Measurements from ENCODE around the gene KIRREL3.
"Not testable (repeated sequence)": the region's sequence is repeated elsewhere in the genome, so short reads cannot be mapped to it uniquely, and the experiment has no call there.

DNA sequence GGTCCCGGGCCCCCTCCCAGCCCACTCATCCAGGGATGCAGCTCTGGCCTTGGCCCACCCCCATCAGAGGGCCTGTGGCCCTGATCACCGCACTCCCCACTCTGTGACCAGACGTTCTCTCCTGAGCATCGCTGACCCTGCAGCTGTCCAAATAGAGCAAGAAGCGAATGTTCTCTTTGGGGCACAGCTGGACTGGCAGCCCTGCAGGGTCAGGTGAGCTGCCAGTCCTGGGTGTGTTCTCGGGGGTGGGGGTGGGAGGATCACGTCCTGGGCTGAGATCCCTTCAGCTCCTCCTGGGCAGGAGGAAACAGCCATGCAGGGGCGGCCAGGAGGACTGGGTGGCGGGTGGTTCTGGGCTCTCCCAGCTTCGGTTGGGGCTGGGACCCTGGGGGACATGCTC is 618.6 kb downstream of the KIRREL3 start:
- TF ChIP-seq, protein P1, sequence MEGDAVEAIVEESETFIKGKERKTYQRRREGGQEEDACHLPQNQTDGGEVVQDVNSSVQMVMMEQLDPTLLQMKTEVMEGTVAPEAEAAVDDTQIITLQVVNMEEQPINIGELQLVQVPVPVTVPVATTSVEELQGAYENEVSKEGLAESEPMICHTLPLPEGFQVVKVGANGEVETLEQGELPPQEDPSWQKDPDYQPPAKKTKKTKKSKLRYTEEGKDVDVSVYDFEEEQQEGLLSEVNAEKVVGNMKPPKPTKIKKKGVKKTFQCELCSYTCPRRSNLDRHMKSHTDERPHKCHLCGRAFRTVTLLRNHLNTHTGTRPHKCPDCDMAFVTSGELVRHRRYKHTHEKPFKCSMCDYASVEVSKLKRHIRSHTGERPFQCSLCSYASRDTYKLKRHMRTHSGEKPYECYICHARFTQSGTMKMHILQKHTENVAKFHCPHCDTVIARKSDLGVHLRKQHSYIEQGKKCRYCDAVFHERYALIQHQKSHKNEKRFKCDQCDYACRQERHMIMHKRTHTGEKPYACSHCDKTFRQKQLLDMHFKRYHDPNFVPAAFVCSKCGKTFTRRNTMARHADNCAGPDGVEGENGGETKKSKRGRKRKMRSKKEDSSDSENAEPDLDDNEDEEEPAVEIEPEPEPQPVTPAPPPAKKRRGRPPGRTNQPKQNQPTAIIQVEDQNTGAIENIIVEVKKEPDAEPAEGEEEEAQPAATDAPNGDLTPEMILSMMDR (conservative IDR thresholded peaks at IDR 0.05) = not testable (repeated sequence)
- TF ChIP-seq ZFX (IDR thresholded peaks at IDR 0.05) = not testable (repeated sequence)
